Right atrium auricular region (tissue), 2 donors: ENCODE results near the gene CALCA. TPM values are rescaled to one million over a fixed set of nuclear protein-coding genes. Genes with fewer than 3 reads are reported as not detected.

Experiments
- DNase-seq: peaks from one replicate; pipeline ENCODE4 v3.0.0-alpha.2; 2019; ENCODE audit warnings: low spot score
- H3K27ac ChIP-seq, 2 donors: fragments of 200-600 bp; sonication (generic); 1 replicate in 1 of 2; 2 replicates in 1 of 2; pipeline ENCODE4 v1.5.1; 2016 to 2019
- H3K27me3 ChIP-seq, 2 donors: fragments of 200-600 bp; sonication (generic); one replicate each; pipeline versions ENCODE4 v1.5.1 to v1.6.0; 2017 to 2019
- H3K36me3 ChIP-seq: fragments of 200-600 bp; sonication (generic); one replicate; pipeline ENCODE4 v1.5.1; 2016
- H3K4me1 ChIP-seq, 2 donors: fragments of 200-600 bp; sonication (generic); one replicate each; pipeline versions ENCODE4 v1.5.1 to v1.6.0; 2017 to 2019
- H3K4me3 ChIP-seq, 2 donors: fragments of 200-600 bp; sonication (generic); 1 replicate in 1 of 2; 2 replicates in 1 of 2; pipeline ENCODE4 v1.5.1; 2017 to 2019; ENCODE audit warnings: mild to moderate bottlenecking in 1 of 2, moderate library complexity in 1 of 2
- H3K9me3 ChIP-seq, 2 donors: fragments of 200-600 bp; sonication (generic); one replicate each; pipeline ENCODE4 v1.5.1; 2019
- total RNA-seq, 2 donors: library from RNA; depleted of rRNA; stranded (reverse); fragments of >200 nt; gene quantifications; one replicate each; pipeline ENCODE4 v1.1.0, GENCODE V29; 2016
- TF ChIP-seq, protein P1 (sequence below), 2 donors: fragments of 200-600 bp; sonication (generic); IDR thresholded peaks; one replicate each; pipeline ENCODE4 v1.5.1; 2019; ENCODE audit warnings: antibody characterized with exemption in 2 of 2

The CALCA gene
- total RNA-seq, 2 donors from 2014 or later: not detected

DNA sequence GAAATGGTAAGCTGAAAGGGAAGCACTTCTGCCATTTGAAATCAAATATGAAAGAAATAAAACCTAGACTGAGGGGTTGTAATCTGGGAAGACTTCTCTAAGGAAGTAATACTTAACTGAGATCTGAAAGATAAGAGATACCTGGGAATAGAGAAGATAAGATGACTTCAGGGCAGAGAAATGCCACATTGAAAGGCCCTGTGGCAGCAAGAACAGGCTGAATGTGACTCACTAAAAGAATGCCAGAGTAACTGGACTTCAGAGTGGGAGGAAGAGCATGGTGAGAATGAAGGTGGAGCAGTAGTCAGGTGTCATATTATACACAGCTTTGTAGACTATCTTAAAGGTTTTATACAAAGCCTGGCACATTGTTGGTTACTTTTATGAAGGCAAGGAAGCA is 17.6 kb downstream of the CALCA start:
- H3K9me3 ChIP-seq: no peaks in the 10 kb centered on the region
- no peak for DNase-seq
- no peaks in the 10 kb centered on the region for H3K27me3 ChIP-seq
- no peak overlapping the region for H3K27ac ChIP-seq
- no peak overlapping the region for H3K4me3 ChIP-seq
- TF ChIP-seq, protein P1, sequence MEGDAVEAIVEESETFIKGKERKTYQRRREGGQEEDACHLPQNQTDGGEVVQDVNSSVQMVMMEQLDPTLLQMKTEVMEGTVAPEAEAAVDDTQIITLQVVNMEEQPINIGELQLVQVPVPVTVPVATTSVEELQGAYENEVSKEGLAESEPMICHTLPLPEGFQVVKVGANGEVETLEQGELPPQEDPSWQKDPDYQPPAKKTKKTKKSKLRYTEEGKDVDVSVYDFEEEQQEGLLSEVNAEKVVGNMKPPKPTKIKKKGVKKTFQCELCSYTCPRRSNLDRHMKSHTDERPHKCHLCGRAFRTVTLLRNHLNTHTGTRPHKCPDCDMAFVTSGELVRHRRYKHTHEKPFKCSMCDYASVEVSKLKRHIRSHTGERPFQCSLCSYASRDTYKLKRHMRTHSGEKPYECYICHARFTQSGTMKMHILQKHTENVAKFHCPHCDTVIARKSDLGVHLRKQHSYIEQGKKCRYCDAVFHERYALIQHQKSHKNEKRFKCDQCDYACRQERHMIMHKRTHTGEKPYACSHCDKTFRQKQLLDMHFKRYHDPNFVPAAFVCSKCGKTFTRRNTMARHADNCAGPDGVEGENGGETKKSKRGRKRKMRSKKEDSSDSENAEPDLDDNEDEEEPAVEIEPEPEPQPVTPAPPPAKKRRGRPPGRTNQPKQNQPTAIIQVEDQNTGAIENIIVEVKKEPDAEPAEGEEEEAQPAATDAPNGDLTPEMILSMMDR (IDR thresholded peaks at IDR 0.05): no peak
- H3K4me1 ChIP-seq: no peaks in the 10 kb centered on the region
- no peaks in the 10 kb centered on the region for H3K36me3 ChIP-seq

DNA sequence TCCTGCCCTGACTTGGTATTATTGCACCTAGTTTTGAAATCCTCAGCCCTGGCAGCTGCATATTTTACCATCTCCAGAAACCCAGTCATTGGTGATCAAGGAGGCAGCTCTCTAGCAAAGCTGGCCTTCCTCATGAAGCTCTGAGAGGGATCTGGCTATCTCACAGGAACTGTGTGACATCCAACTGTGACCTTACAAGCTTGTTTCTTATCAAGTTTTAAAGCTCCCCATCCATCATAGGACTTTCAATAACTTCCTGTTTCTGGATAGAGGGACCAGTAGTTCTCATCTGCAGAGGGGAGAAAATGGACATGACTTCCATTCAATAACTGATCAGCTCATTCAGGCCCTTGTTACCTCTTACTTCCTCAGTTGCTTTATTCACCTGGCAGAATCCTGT is 18.2 kb downstream of the CALCA start:
- H3K36me3 ChIP-seq: no peaks in the 10 kb centered on the region
- H3K27ac ChIP-seq: no peak overlapping the region
- TF ChIP-seq, protein P1 (IDR thresholded peaks at IDR 0.05): no peak
- H3K27me3 ChIP-seq: no peaks in the 10 kb centered on the region
- no peaks in the 10 kb centered on the region for H3K9me3 ChIP-seq
- no peak for DNase-seq
- no peaks in the 10 kb centered on the region for H3K4me1 ChIP-seq
- H3K4me3 ChIP-seq: no peak overlapping the region

DNA sequence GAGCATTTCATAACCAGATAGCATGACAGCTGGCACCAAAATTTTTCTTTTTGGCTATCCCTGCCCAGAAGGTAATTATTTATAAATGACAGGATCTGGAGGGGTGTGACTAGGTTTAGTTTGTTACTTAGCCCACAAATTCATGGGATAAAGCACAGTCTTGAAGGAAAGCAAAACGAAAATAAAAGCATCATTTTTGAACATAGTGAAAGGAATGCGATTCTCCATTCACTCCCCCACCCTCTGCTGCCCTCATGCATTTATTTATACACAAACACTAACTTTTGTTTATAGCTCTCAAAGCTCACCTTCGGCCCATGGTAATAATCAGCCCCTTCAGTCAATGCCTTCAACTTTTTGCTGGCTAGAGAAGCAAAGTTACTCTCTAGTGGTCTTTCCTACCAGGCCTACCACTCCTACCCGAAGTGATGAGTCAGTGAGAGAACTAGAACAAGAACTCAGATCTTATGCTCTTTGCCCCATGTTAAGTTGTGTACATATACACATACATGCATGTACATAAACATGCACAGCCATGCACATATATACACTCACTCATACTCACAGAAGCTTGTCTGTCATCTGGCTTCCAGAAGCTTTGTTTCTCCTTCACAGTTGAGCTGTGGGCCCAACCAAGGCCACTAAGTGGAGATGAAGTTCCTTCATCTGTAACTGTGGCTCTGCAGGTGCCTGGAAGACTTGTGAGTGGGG is 22.6 kb downstream of the CALCA start:
- no peak overlapping the region for H3K4me3 ChIP-seq
- H3K4me1 ChIP-seq: no peaks in the 10 kb centered on the region
- H3K27ac ChIP-seq: no peak overlapping the region
- no peak for DNase-seq
- no peaks in the 10 kb centered on the region for H3K27me3 ChIP-seq
- no peaks in the 10 kb centered on the region for H3K9me3 ChIP-seq
- TF ChIP-seq, protein P1 (IDR thresholded peaks at IDR 0.05): no peak
- no peaks in the 10 kb centered on the region for H3K36me3 ChIP-seq

DNA sequence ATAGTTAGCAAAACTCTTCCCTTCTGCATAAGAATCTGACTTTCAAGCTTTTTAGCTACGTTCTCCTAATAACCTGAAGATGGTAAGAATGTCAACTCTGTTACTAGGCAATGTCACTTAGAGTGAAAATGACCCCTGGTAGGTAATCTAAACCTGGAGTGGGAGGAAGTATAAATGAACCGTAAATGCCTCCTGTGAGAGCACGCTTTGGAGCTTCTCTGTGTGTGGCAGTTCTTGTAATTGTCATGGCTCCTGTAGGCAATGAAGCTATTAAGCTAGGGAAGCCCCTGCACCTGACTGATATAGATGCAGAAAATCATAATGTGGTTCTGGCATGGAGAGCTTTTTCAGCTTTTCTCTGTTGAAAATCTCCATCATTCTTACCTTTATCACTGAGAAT is 29.4 kb downstream of the CALCA start:
- no peaks in the 10 kb centered on the region for H3K9me3 ChIP-seq
- H3K36me3 ChIP-seq: no peaks in the 10 kb centered on the region
- H3K27ac ChIP-seq: no peak overlapping the region
- TF ChIP-seq, protein P1 (IDR thresholded peaks at IDR 0.05): no peak
- no peaks in the 10 kb centered on the region for H3K4me1 ChIP-seq
- no peak for DNase-seq
- H3K27me3 ChIP-seq: no peaks in the 10 kb centered on the region
- H3K4me3 ChIP-seq: no peak overlapping the region

DNA sequence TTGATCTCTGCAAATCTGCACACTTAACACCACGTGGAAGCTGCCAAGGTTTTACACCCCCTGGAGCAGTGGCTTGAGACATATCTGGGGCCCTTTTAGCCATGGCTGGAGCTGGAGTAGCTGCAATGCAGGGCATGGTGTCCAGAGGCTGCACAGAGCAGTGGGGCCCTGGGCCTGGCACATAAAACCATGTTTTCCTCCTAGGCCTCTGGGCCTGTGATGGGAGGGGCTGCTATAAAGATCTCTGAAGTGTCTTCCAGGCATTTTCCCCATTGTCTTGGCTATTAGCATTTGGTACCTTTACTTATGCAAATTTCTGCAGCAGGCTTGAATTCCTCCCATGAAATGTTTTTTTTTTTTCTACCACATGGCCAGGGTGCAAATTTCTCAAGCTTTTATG is 33.2 kb downstream of the CALCA start:
- Histone ChIP-seq H3K27ac (no peak overlapping the region), H3K36me3 (no peaks in the 10 kb centered on the region)
- no peak for DNase-seq

More for the DNA sequence above, 33.2 kb downstream of the CALCA start:
- Histone ChIP-seq H3K27me3 (no peaks in the 10 kb centered on the region), H3K4me1 (no peaks in the 10 kb centered on the region), H3K9me3 (no peaks in the 10 kb centered on the region), H3K4me3 (no peak overlapping the region)
- TF ChIP-seq, protein P1 (IDR thresholded peaks at IDR 0.05): no peak
